ENCODE measurements around the gene GLP1R.
"Not testable (repeated sequence)": the region's sequence is repeated elsewhere in the genome, so short reads cannot be mapped to it uniquely, and the experiment has no call there.

Gene GLP1R

DNA sequence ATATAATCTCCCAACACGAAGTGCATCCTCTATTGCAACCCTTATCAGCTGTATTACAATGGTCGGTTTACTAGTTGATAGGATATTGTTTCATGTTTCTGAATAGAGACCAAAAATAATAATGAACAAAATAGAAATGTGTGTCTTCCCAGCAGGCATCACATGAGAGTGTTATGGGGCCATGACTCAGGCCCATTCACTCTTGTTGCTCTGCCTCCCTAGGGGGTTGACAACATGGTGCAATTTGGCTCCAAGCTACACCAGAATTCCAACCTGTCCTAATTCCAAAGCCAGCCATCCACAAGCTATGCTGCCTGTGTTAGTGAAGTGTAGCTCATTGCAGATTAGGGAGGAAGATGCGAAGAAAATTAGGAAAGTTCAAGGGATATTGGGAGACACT, 79.5 kb downstream of the GLP1R start:
- Histone ChIP-seq H3K9ac (ENCODE audit: low read length) (no peak overlapping the region), H3K9me2 (replicated peaks; ENCODE audit: insufficient read depth, low read length) (no peaks in the 10 kb centered on the region; the same call in 1 of the 2 replicates), H3K27ac (ENCODE audit: low read depth, low read length) (no peak overlapping the region), H3K79me2 (ENCODE audit: insufficient read depth, low read length) (no peaks in the 10 kb centered on the region), H3K4me3 (ENCODE audit: insufficient read depth, low read length, poor library complexity, severe bottlenecking) (no peak overlapping the region), H3K4me2 (ENCODE audit: low read depth, low read length, poor library complexity, severe bottlenecking) (no peak overlapping the region), H4K20me1 (ENCODE audit: low read depth, low read length) (no peaks in the 10 kb centered on the region), H3F3A (ENCODE audit: insufficient read depth) (no peaks in the 10 kb centered on the region), H3K9me3 (ENCODE audit: insufficient read depth, low read length) (no peaks in the 10 kb centered on the region), H2AFZ (ENCODE audit: low read depth, low read length, severe bottlenecking) (no peak overlapping the region), H3K36me3 (ENCODE audit: low read length) (no peaks in the 10 kb centered on the region), H3K27me3 (ENCODE audit: low read length) (no peaks in the 10 kb centered on the region)
- no peak for TF ChIP-seq EZH2phosphoT487 (conservative IDR thresholded peaks at IDR 0.05; ENCODE audit: low read length)
- TF ChIP-seq, protein P1, sequence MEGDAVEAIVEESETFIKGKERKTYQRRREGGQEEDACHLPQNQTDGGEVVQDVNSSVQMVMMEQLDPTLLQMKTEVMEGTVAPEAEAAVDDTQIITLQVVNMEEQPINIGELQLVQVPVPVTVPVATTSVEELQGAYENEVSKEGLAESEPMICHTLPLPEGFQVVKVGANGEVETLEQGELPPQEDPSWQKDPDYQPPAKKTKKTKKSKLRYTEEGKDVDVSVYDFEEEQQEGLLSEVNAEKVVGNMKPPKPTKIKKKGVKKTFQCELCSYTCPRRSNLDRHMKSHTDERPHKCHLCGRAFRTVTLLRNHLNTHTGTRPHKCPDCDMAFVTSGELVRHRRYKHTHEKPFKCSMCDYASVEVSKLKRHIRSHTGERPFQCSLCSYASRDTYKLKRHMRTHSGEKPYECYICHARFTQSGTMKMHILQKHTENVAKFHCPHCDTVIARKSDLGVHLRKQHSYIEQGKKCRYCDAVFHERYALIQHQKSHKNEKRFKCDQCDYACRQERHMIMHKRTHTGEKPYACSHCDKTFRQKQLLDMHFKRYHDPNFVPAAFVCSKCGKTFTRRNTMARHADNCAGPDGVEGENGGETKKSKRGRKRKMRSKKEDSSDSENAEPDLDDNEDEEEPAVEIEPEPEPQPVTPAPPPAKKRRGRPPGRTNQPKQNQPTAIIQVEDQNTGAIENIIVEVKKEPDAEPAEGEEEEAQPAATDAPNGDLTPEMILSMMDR (IDR thresholded peaks at IDR 0.05; ENCODE audit: insufficient read depth, low read length, poor library complexity, severe bottlenecking), result no peak

DNA sequence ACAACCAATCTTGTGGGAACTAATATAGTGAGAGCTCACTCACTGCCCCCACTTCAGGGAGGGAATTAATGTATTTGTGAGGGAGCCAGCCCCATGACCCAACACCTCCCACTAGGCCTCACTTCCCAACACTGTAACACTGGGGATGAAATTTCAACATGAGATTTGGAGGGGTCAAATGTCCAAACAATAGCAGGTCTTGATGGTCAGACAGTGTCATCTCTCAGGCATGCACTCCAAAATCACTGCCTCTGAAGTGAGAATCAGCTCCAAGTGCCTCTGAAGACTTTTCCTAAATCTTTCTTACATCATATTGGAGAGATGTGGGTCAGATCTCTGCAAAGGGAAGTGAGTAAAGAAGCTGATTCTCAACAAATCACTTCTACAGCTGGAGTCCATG, 80.3 kb downstream of the GLP1R start:
- Histone ChIP-seq H3K9ac (ENCODE audit: low read length) (no peak overlapping the region), H3K36me3 (ENCODE audit: low read length) (no peaks in the 10 kb centered on the region), H3K79me2 (ENCODE audit: insufficient read depth, low read length) (no peaks in the 10 kb centered on the region), H3K4me3 (ENCODE audit: insufficient read depth, low read length, poor library complexity, severe bottlenecking) (no peak overlapping the region), H3K9me3 (ENCODE audit: insufficient read depth, low read length) (no peaks in the 10 kb centered on the region), H3F3A (ENCODE audit: insufficient read depth) (no peaks in the 10 kb centered on the region), H2AFZ (ENCODE audit: low read depth, low read length, severe bottlenecking) (no peak overlapping the region), H3K27me3 (ENCODE audit: low read length) (no peaks in the 10 kb centered on the region), H3K27ac (ENCODE audit: low read depth, low read length) (no peak overlapping the region), H3K4me2 (ENCODE audit: low read depth, low read length, poor library complexity, severe bottlenecking) (no peak overlapping the region), H3K9me2 (replicated peaks; ENCODE audit: insufficient read depth, low read length) (no peaks in the 10 kb centered on the region; the same call in 1 of the 2 replicates), H4K20me1 (ENCODE audit: low read depth, low read length) (no peaks in the 10 kb centered on the region)
- TF ChIP-seq, protein P1 (IDR thresholded peaks at IDR 0.05; ENCODE audit: insufficient read depth, low read length, poor library complexity, severe bottlenecking), result no peak
- no peak for TF ChIP-seq EZH2phosphoT487 (conservative IDR thresholded peaks at IDR 0.05; ENCODE audit: low read length)

DNA sequence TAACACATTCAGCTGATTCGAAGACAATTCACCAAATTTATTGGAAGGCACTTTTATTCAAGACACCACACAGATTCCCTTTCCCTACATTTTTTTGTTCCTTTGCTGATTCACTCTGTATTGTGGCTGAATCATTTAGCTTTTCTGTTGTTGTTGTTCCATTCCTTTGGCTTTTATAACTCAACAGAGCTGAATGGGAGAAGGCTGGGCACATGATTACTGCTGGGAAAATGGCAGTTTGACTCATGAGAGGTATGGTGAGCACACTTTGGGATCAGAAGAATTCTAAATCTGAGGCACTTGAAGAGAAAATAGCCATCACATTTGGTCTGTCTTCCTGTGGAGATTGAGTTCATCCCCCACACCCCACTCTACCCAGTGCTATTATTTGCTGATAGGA, 82.1 kb downstream of the GLP1R start:
- Histone ChIP-seq H3K36me3 (ENCODE audit: low read length) (no peaks in the 10 kb centered on the region), H2AFZ (ENCODE audit: low read depth, low read length, severe bottlenecking) (no peak overlapping the region), H3K9me2 (replicated peaks; ENCODE audit: insufficient read depth, low read length) (no peaks in the 10 kb centered on the region; the same call in 1 of the 2 replicates), H4K20me1 (ENCODE audit: low read depth, low read length) (no peaks in the 10 kb centered on the region), H3F3A (ENCODE audit: insufficient read depth) (no peaks in the 10 kb centered on the region), H3K27me3 (ENCODE audit: low read length) (no peaks in the 10 kb centered on the region), H3K4me2 (ENCODE audit: low read depth, low read length, poor library complexity, severe bottlenecking) (no peak overlapping the region), H3K4me3 (ENCODE audit: insufficient read depth, low read length, poor library complexity, severe bottlenecking) (no peak overlapping the region), H3K27ac (ENCODE audit: low read depth, low read length) (no peak overlapping the region), H3K9ac (ENCODE audit: low read length) (no peak overlapping the region), H3K9me3 (ENCODE audit: insufficient read depth, low read length) (no peaks in the 10 kb centered on the region), H3K79me2 (ENCODE audit: insufficient read depth, low read length) (no peaks in the 10 kb centered on the region)
- TF ChIP-seq, protein P1 (IDR thresholded peaks at IDR 0.05; ENCODE audit: insufficient read depth, low read length, poor library complexity, severe bottlenecking), result no peak
- TF ChIP-seq EZH2phosphoT487 (conservative IDR thresholded peaks at IDR 0.05; ENCODE audit: low read length), result no peak

DNA sequence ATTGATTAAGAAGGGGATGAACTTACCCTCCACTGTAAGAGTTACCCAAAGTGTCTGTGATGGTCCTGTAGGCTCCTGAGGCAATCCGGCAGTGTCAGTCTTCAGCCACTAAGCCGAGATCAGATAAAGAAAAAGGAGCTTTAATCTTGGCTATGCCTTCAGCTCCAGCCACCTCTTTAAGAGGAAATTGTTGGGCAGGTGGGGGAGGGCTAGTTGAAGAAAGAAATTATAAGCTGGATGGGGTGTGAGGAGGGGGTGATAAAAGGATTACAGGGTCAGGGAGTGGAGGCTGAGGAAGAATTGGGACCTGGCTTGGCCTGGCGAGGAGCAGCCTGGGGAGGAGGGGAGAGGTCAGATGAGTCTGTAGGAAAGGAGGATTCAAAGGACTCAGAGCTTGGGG, 86.2 kb downstream of the GLP1R start:
- not testable (repeated sequence) for H3K9me2 ChIP-seq (replicated peaks; ENCODE audit: insufficient read depth, low read length); H3K27ac ChIP-seq (ENCODE audit: low read depth, low read length); H4K20me1 ChIP-seq (ENCODE audit: low read depth, low read length); H3K4me2 ChIP-seq (ENCODE audit: low read depth, low read length, poor library complexity, severe bottlenecking); H3K9ac ChIP-seq (ENCODE audit: low read length); H3K27me3 ChIP-seq (ENCODE audit: low read length); H3K4me3 ChIP-seq (ENCODE audit: insufficient read depth, low read length, poor library complexity, severe bottlenecking); H3F3A ChIP-seq (ENCODE audit: insufficient read depth); H3K79me2 ChIP-seq (ENCODE audit: insufficient read depth, low read length); H3K36me3 ChIP-seq (ENCODE audit: low read length); H2AFZ ChIP-seq (ENCODE audit: low read depth, low read length, severe bottlenecking); H3K9me3 ChIP-seq (ENCODE audit: insufficient read depth, low read length)

DNA sequence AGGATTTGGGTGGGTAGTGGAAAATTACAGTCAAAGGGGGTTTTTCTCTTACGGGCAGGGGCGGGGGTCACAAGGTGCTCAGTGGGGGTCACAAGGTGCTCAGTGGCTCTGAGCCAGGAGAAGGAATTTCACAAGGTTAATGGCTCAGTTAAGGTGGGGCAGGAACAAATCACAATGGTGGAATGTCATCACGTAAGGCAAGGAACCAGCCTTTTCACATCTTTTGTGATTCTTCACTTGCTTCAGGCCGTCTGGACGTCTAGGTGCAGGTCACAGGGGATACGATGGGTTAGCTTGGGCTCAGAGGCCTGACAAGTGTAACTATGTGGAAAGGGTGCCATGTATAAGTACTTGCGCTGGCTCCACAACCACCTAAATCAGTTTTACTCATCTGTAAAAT, 87.6 kb downstream of the GLP1R start:
- H3K79me2 ChIP-seq (ENCODE audit: insufficient read depth, low read length), result not testable (repeated sequence)

More for the DNA sequence above, 87.6 kb downstream of the GLP1R start:
- H3K4me3 ChIP-seq (ENCODE audit: insufficient read depth, low read length, poor library complexity, severe bottlenecking); H3F3A ChIP-seq (ENCODE audit: insufficient read depth); H3K4me2 ChIP-seq (ENCODE audit: low read depth, low read length, poor library complexity, severe bottlenecking); H3K9me3 ChIP-seq (ENCODE audit: insufficient read depth, low read length); H3K9ac ChIP-seq (ENCODE audit: low read length); H4K20me1 ChIP-seq (ENCODE audit: low read depth, low read length); H3K9me2 ChIP-seq (replicated peaks; ENCODE audit: insufficient read depth, low read length); H3K36me3 ChIP-seq (ENCODE audit: low read length); H3K27me3 ChIP-seq (ENCODE audit: low read length); H3K27ac ChIP-seq (ENCODE audit: low read depth, low read length); H2AFZ ChIP-seq (ENCODE audit: low read depth, low read length, severe bottlenecking): not testable (repeated sequence)
